ENCODE results near the gene CCDC83. TPM values are rescaled to one million over a fixed set of nuclear protein-coding genes. Genes with fewer than 3 reads are reported as not detected.
"Not testable (repeated sequence)": the region's sequence is repeated elsewhere in the genome, so short reads cannot be mapped to it uniquely, and the experiment has no call there.

The CCDC83 gene
- total RNA-seq, 1 experiment from 2014 or later, result not detected

GRCh38 chr11:85823816-85824215 lies 31.4 kb upstream of the CCDC83 start:
- no peaks in the 10 kb centered on the region for H3K9me3 ChIP-seq (replicated peaks)
- peaks cover 38% of the 10 kb centered on the region for H3K4me1 ChIP-seq (replicated peaks)
- no peaks in the 10 kb centered on the region for H3K36me3 ChIP-seq
- H3K4me3 ChIP-seq, result no peak overlapping the region
- no peak overlapping the region for H3K27ac ChIP-seq
- peak; percentile 69 to 84 for DNase-seq (ENCODE audit: low read depth in 1 of 2, low spot score in 2 of 2)
- H3K27me3 ChIP-seq (replicated peaks), result no peaks in the 10 kb centered on the region

GRCh38 chr11:85825616-85826015 lies 29.6 kb upstream of the CCDC83 start:
- no peak for DNase-seq (ENCODE audit: low read depth in 1 of 2, low spot score in 2 of 2)
- peaks cover 38% of the 10 kb centered on the region for H3K4me1 ChIP-seq (replicated peaks)
- H3K4me3 ChIP-seq, result no peak overlapping the region
- no peak overlapping the region for H3K27ac ChIP-seq
- no peaks in the 10 kb centered on the region for H3K9me3 ChIP-seq (replicated peaks)
- no peaks in the 10 kb centered on the region for H3K36me3 ChIP-seq
- no peaks in the 10 kb centered on the region for H3K27me3 ChIP-seq (replicated peaks)

- no peak for DNase-seq (ENCODE audit: low read depth in 1 of 2, low spot score in 2 of 2)
- H3K4me3 ChIP-seq, result no peak overlapping the region
- H3K36me3 ChIP-seq, result no peaks in the 10 kb centered on the region
- no peaks in the 10 kb centered on the region for H3K9me3 ChIP-seq (replicated peaks)
- no peak overlapping the region for H3K27ac ChIP-seq
- H3K27me3 ChIP-seq (replicated peaks), result no peaks in the 10 kb centered on the region
- peaks cover 38% of the 10 kb centered on the region for H3K4me1 ChIP-seq (replicated peaks)
These were observed 28.9 kb upstream of the CCDC83 start for GRCh38 chr11:85826116-85826855.

- H3K4me1 ChIP-seq (replicated peaks), result peaks cover 34% of the 10 kb centered on the region
- H3K27me3 ChIP-seq (replicated peaks), result no peaks in the 10 kb centered on the region
- H3K4me3 ChIP-seq, result no peak overlapping the region
- DNase-seq (ENCODE audit: low read depth in 1 of 2, low spot score in 2 of 2), result peak in 1 of 2 experiments; percentile 65
- no peaks in the 10 kb centered on the region for H3K9me3 ChIP-seq (replicated peaks)
- H3K36me3 ChIP-seq, result no peaks in the 10 kb centered on the region
- H3K27ac ChIP-seq, result peak overlapping the region; percentile 72
These were observed 27.2 kb upstream of the CCDC83 start for GRCh38 chr11:85827748-85828639.

- Histone ChIP-seq H3K4me3 (no peak overlapping the region), H3K36me3 (no peaks in the 10 kb centered on the region), H3K27me3 (replicated peaks) (no peaks in the 10 kb centered on the region), H3K27ac (no peak overlapping the region), H3K9me3 (replicated peaks) (no peaks in the 10 kb centered on the region), H3K4me1 (replicated peaks) (peaks cover 28% of the 10 kb centered on the region)
- no peak for DNase-seq (ENCODE audit: low read depth in 1 of 2, low spot score in 2 of 2)
These were observed 26.6 kb upstream of the CCDC83 start for GRCh38 chr11:85828640-85828978.

- Histone ChIP-seq H3K36me3 (no peaks in the 10 kb centered on the region), H3K27me3 (replicated peaks) (no peaks in the 10 kb centered on the region), H3K9me3 (replicated peaks) (no peaks in the 10 kb centered on the region), H3K27ac (no peak overlapping the region), H3K4me3 (no peak overlapping the region), H3K4me1 (replicated peaks) (peaks cover 25% of the 10 kb centered on the region)
- DNase-seq (ENCODE audit: low read depth in 1 of 2, low spot score in 2 of 2), result no peak
These were observed 26.0 kb upstream of the CCDC83 start for GRCh38 chr11:85829172-85829571.

GRCh38 chr11:85831050-85831449 lies 24.1 kb upstream of the CCDC83 start:
- Histone ChIP-seq H3K9me3 (replicated peaks) (no peaks in the 10 kb centered on the region), H3K4me3 (no peak overlapping the region), H3K4me1 (replicated peaks) (peaks cover 21% of the 10 kb centered on the region), H3K27me3 (replicated peaks) (no peaks in the 10 kb centered on the region), H3K27ac (no peak overlapping the region), H3K36me3 (no peaks in the 10 kb centered on the region)
- no peak for DNase-seq (ENCODE audit: low read depth in 1 of 2, low spot score in 2 of 2)

- Histone ChIP-seq H3K4me1 (replicated peaks) (no peaks in the 10 kb centered on the region), H3K9me3 (replicated peaks) (no peaks in the 10 kb centered on the region), H3K27ac (no peak overlapping the region), H3K36me3 (no peaks in the 10 kb centered on the region), H3K4me3 (no peak overlapping the region), H3K27me3 (replicated peaks) (no peaks in the 10 kb centered on the region)
- DNase-seq (ENCODE audit: low read depth in 1 of 2, low spot score in 2 of 2), result no peak
These were observed 19.9 kb upstream of the CCDC83 start for GRCh38 chr11:85835263-85835662.

- Histone ChIP-seq H3K36me3 (no peaks in the 10 kb centered on the region), H3K4me3 (no peak overlapping the region), H3K27ac (no peak overlapping the region), H3K4me1 (replicated peaks) (no peaks in the 10 kb centered on the region), H3K27me3 (replicated peaks) (no peaks in the 10 kb centered on the region), H3K9me3 (replicated peaks) (no peaks in the 10 kb centered on the region)
- DNase-seq (ENCODE audit: low read depth in 1 of 2, low spot score in 2 of 2), result no peak
These were observed 19.5 kb upstream of the CCDC83 start for GRCh38 chr11:85835729-85836128.

GRCh38 chr11:85840932-85841331 lies 14.3 kb upstream of the CCDC83 start:
- H3K9me3 ChIP-seq (replicated peaks); H3K27me3 ChIP-seq (replicated peaks); H3K36me3 ChIP-seq; H3K4me1 ChIP-seq (replicated peaks); H3K4me3 ChIP-seq; DNase-seq (ENCODE audit: low read depth in 1 of 2, low spot score in 2 of 2); H3K27ac ChIP-seq: not testable (repeated sequence)

GRCh38 chr11:85843929-85844328 lies 11.3 kb upstream of the CCDC83 start:
- H3K4me1 ChIP-seq (replicated peaks), result no peaks in the 10 kb centered on the region
- no peak overlapping the region for H3K4me3 ChIP-seq
- H3K27me3 ChIP-seq (replicated peaks), result no peaks in the 10 kb centered on the region
- H3K36me3 ChIP-seq, result no peaks in the 10 kb centered on the region
- no peak overlapping the region for H3K27ac ChIP-seq
- H3K9me3 ChIP-seq (replicated peaks), result no peaks in the 10 kb centered on the region
- DNase-seq (ENCODE audit: low read depth in 1 of 2, low spot score in 2 of 2), result no peak

GRCh38 chr11:85844439-85845123 lies 10.6 kb upstream of the CCDC83 start:
- Histone ChIP-seq H3K9me3 (replicated peaks) (no peaks in the 10 kb centered on the region), H3K4me1 (replicated peaks) (no peaks in the 10 kb centered on the region), H3K27me3 (replicated peaks) (no peaks in the 10 kb centered on the region), H3K4me3 (no peak overlapping the region), H3K27ac (no peak overlapping the region), H3K36me3 (no peaks in the 10 kb centered on the region)
- DNase-seq (ENCODE audit: low read depth in 1 of 2, low spot score in 2 of 2), result no peak

- Histone ChIP-seq H3K4me1 (replicated peaks) (no peaks in the 10 kb centered on the region), H3K27me3 (replicated peaks) (no peaks in the 10 kb centered on the region), H3K36me3 (no peaks in the 10 kb centered on the region), H3K9me3 (replicated peaks) (no peaks in the 10 kb centered on the region), H3K4me3 (no peak overlapping the region), H3K27ac (no peak overlapping the region)
- no peak for DNase-seq (ENCODE audit: low read depth in 1 of 2, low spot score in 2 of 2)
These were observed 10.0 kb upstream of the CCDC83 start for GRCh38 chr11:85845124-85845631.

GRCh38 chr11:85847436-85847835 lies 7.7 kb upstream of the CCDC83 start:
- Histone ChIP-seq H3K9me3 (replicated peaks) (no peaks in the 10 kb centered on the region), H3K27ac (no peak overlapping the region), H3K4me1 (replicated peaks) (no peaks in the 10 kb centered on the region), H3K4me3 (no peak overlapping the region), H3K36me3 (no peaks in the 10 kb centered on the region), H3K27me3 (replicated peaks) (no peaks in the 10 kb centered on the region)
- no peak for DNase-seq (ENCODE audit: low read depth in 1 of 2, low spot score in 2 of 2)

Data from SJSA1 (cell line).